ENCODE results near the gene TRPM8.
"Not testable (repeated sequence)": the region's sequence is repeated elsewhere in the genome, so short reads cannot be mapped to it uniquely, and the experiment has no call there.

Gene TRPM8

GRCh38 chr2:233938676-233939370 is 21.6 kb downstream of the TRPM8 start:
- no peak for DNase-seq (ENCODE audit: low read depth)

- no peak for DNase-seq (ENCODE audit: low read depth)
Measured at GRCh38 chr2:233940376-233941276, 23.5 kb downstream of the TRPM8 start.

GRCh38 chr2:233942731-233943130 is 25.6 kb downstream of the TRPM8 start:
- DNase-seq (ENCODE audit: low read depth): no peak

- DNase-seq (ENCODE audit: low read depth): no peak
Measured at GRCh38 chr2:233944269-233944668, 27.1 kb downstream of the TRPM8 start.

- DNase-seq (ENCODE audit: low read depth): no peak
Measured at GRCh38 chr2:233944722-233945121, 27.5 kb downstream of the TRPM8 start.

- DNase-seq (ENCODE audit: low read depth): no peak
Measured at GRCh38 chr2:233945146-233945545, 28.0 kb downstream of the TRPM8 start.

GRCh38 chr2:233950078-233950825 is 33.1 kb downstream of the TRPM8 start:
- DNase-seq (ENCODE audit: low read depth): no peak

- DNase-seq (ENCODE audit: low read depth): no peak
Measured at GRCh38 chr2:233952335-233952734, 35.2 kb downstream of the TRPM8 start.

GRCh38 chr2:233953087-233953801 is 36.1 kb downstream of the TRPM8 start:
- no peak for DNase-seq (ENCODE audit: low read depth)

- no peak for DNase-seq (ENCODE audit: low read depth)
Measured at GRCh38 chr2:233960203-233960602, 43.0 kb downstream of the TRPM8 start.

- DNase-seq (ENCODE audit: low read depth): no peak
Measured at GRCh38 chr2:233961905-233962304, 44.7 kb downstream of the TRPM8 start.

- no peak for DNase-seq (ENCODE audit: low read depth)
Measured at GRCh38 chr2:233964581-233964980, 47.4 kb downstream of the TRPM8 start.

- no peak for DNase-seq (ENCODE audit: low read depth)
Measured at GRCh38 chr2:233965032-233965603, 47.9 kb downstream of the TRPM8 start.

- DNase-seq (ENCODE audit: low read depth): not testable (repeated sequence)
Measured at GRCh38 chr2:233965646-233966045, 48.5 kb downstream of the TRPM8 start.

- DNase-seq (ENCODE audit: low read depth): no peak
Measured at GRCh38 chr2:233966388-233966787, 49.2 kb downstream of the TRPM8 start.

- DNase-seq (ENCODE audit: low read depth): no peak
Measured at GRCh38 chr2:233967164-233967563, 50.0 kb downstream of the TRPM8 start.

- no peak for DNase-seq (ENCODE audit: low read depth)
Measured at GRCh38 chr2:233968556-233968955, 51.4 kb downstream of the TRPM8 start.

- DNase-seq (ENCODE audit: low read depth): not testable (repeated sequence)
Measured at GRCh38 chr2:233972460-233972859, 55.3 kb downstream of the TRPM8 start.

GRCh38 chr2:233972941-233973575 is 55.9 kb downstream of the TRPM8 start:
- DNase-seq (ENCODE audit: low read depth): no peak

GRCh38 chr2:233973786-233974185 is 56.6 kb downstream of the TRPM8 start:
- DNase-seq (ENCODE audit: low read depth): no peak

GRCh38 chr2:233974530-233975071 is 57.4 kb downstream of the TRPM8 start:
- no peak for DNase-seq (ENCODE audit: low read depth)
